HepG2 (cell line): ENCODE measurements around the gene PLEKHA6. TPM values are rescaled to one million over a fixed set of nuclear protein-coding genes. Genes with fewer than 3 reads are reported as not detected.

Experiments
- GTF2F1 ChIP-seq: fragments of 150-350 bp; IDR thresholded peaks from 2 replicates; pipeline ENCODE4 v1.6.1; 2014; ENCODE audit warnings: low read length
- LCORL ChIP-seq, 2 experiments: fragments of 450-650 bp in 1 of 2; sonication (generic) in 1 of 2; formaldehyde crosslinking in 1 of 2; IDR thresholded peaks; 2 replicates each; pipeline versions ENCODE4 v1.5.0 to v1.6.1; 2017 to 2020; ENCODE audit warnings: antibody characterized with exemption in 1 of 2, missing genetic modification reagents in 1 of 2
- MAFK ChIP-seq, 2 experiments: IDR thresholded peaks in 1 of 2; conservative IDR thresholded peaks in 1 of 2; 2 replicates each; pipeline ENCODE4 v1.6.1; 2011; ENCODE audit warnings: improper control_type of control experiment in 2 of 2, low read length in 2 of 2
- NONO ChIP-seq, 2 experiments: fragments of 450-650 bp in 1 of 2; sonication (generic) in 1 of 2; formaldehyde crosslinking in 1 of 2; IDR thresholded peaks in 1 of 2; conservative IDR thresholded peaks in 1 of 2; 2 replicates each; pipeline versions ENCODE4 v1.6.1 to v1.8.0; 2017 to 2022; ENCODE audit warnings: mild to moderate bottlenecking in 1 of 2, missing genetic modification reagents in 1 of 2, moderate library complexity in 1 of 2
- NR2F2 ChIP-seq: IDR thresholded peaks from 2 replicates; pipeline ENCODE4 v1.6.1; 2012; ENCODE audit warnings: low read depth, inconsistent platforms, borderline replicate concordance
- PAF1 ChIP-seq: IDR thresholded peaks from 2 replicates; pipeline ENCODE4 v1.6.1; 2016; ENCODE audit warnings: missing genetic modification reagents, missing compliant biosample characterization
- RFXAP ChIP-seq: sonication (generic); formaldehyde crosslinking; IDR thresholded peaks from 2 replicates; pipeline ENCODE4 v1.4.0; 2020; ENCODE audit warnings: missing genetic modification reagents, borderline replicate concordance
- THAP9 ChIP-seq: sonication (generic); formaldehyde crosslinking; IDR thresholded peaks from 2 replicates; pipeline ENCODE4; 2020; ENCODE audit warnings: missing genetic modification reagents, mild to moderate bottlenecking, borderline replicate concordance
- ZMAT3 ChIP-seq: sonication (generic); formaldehyde crosslinking; conservative IDR thresholded peaks from 2 replicates; pipeline ENCODE4 v1.7.0; 2021; ENCODE audit warnings: missing genetic modification reagents
- ZNF10 ChIP-seq: sonication (generic); formaldehyde crosslinking; IDR thresholded peaks from 2 replicates; pipeline ENCODE4 v1.4.0; 2020; ENCODE audit warnings: mild to moderate bottlenecking, low read depth, missing genetic modification reagents, borderline replicate concordance
- ZNF580 ChIP-seq: IDR thresholded peaks from 2 replicates; pipeline ENCODE4 v1.6.1; 2016; ENCODE audit warnings: low read depth, borderline replicate concordance
- ZNF670 ChIP-seq: sonication (generic); formaldehyde crosslinking; IDR thresholded peaks from 2 replicates; pipeline ENCODE4 v1.8.0; 2022; ENCODE audit warnings: mild to moderate bottlenecking, missing genetic modification reagents, borderline replicate concordance
- ZNF777 ChIP-seq: sonication (generic); formaldehyde crosslinking; IDR thresholded peaks from 2 replicates; pipeline ENCODE4 v1.4.0; 2020; ENCODE audit warnings: missing genetic modification reagents
- polyA plus RNA-seq, 8 experiments: library from polyadenylated mRNA; depleted of rRNA in 3 of 8; stranded (reverse) in 7 of 8; unstranded in 1 of 8; fragments of >200 nt; fragmentation: Illumina TruSeq in 4 of 8; extraction: Trizol in 4 of 8; gene quantifications; 2 replicates each; pipeline versions ENCODE4 v1.2.1 to v1.2.3, GENCODE V29; 2011 to 2016; ENCODE audit warnings: low read depth in 4 of 8, missing spikeins in 1 of 8, mixed read lengths in 1 of 8; ENCODE audit not compliant: insufficient read depth in 1 of 8
- total RNA-seq, 5 experiments: library from RNA; depleted of rRNA; stranded (reverse); fragments of >200 nt; fragmentation: Illumina TruSeq; extraction: Trizol; gene quantifications; 2 replicates each; pipeline ENCODE4 v1.2.3, GENCODE V29; 2016; ENCODE audit warnings: low read depth in 1 of 5
- TF ChIP-seq, protein P1 (sequence below): sonication (generic); formaldehyde crosslinking; IDR thresholded peaks from 2 replicates; pipeline ENCODE4 v1.4.0; 2020; ENCODE audit warnings: missing genetic modification reagents

PLEKHA6 gene
- total and polyA plus RNA-seq, 2 of the 13 experiments (the other 11 are each of a cell fraction or from before 2014, with no cell fraction given), result 5.3 to 11.4 TPM

DNA sequence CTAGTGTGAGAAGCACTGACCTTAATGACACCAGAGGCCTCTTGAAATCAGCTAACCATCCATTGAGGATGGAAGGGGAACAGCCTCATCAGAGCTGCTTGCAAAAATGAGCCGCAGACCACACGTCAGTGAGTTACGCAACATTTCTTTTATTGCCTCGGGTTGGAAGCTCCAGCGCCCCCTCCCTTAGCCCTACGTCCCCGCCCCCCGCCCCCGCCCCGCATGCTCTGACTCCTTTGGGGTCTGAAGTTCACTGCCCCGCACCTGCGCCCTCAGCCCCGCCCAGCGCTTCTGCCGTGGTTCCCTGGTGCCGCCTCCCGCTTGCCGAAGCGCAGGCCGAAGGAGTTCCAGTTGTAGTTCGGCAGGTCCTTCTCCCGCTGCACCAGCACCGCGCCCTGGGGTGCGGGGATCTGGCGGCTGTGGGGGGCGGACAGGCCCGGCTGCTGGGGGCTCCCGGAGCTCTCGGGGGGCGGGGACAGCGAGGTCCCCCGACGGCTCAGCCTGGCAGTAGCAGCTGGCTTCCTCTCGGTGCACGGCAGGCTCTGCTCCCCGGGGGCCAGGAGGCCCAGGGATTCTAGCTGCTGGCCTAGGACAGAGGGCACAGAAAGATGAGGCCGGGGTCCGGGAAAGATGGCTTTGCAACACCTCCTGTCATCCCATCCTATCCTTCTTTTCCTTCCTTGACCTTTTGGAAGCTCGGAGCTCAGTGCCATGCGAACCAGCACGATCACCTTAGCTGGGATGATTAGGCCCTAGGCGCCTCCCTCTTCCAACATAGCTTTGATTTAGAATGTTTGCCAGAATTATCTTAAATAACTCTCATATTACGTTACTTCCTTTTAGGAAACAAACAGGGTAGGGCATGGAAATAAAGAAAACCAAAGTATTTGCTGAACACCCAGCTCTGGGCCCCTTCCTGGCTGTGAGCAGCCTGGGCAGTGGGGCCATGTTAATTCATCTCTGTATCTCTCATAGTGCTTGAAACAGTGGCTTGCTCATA, 169.2 kb downstream of the PLEKHA6 start (continued):
- TF ChIP-seq, protein P1, sequence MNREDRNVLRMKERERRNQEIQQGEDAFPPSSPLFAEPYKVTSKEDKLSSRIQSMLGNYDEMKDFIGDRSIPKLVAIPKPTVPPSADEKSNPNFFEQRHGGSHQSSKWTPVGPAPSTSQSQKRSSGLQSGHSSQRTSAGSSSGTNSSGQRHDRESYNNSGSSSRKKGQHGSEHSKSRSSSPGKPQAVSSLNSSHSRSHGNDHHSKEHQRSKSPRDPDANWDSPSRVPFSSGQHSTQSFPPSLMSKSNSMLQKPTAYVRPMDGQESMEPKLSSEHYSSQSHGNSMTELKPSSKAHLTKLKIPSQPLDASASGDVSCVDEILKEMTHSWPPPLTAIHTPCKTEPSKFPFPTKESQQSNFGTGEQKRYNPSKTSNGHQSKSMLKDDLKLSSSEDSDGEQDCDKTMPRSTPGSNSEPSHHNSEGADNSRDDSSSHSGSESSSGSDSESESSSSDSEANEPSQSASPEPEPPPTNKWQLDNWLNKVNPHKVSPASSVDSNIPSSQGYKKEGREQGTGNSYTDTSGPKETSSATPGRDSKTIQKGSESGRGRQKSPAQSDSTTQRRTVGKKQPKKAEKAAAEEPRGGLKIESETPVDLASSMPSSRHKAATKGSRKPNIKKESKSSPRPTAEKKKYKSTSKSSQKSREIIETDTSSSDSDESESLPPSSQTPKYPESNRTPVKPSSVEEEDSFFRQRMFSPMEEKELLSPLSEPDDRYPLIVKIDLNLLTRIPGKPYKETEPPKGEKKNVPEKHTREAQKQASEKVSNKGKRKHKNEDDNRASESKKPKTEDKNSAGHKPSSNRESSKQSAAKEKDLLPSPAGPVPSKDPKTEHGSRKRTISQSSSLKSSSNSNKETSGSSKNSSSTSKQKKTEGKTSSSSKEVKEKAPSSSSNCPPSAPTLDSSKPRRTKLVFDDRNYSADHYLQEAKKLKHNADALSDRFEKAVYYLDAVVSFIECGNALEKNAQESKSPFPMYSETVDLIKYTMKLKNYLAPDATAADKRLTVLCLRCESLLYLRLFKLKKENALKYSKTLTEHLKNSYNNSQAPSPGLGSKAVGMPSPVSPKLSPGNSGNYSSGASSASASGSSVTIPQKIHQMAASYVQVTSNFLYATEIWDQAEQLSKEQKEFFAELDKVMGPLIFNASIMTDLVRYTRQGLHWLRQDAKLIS (CRISPR knock-in tag), result no peak
- TF ChIP-seq ZNF10 (CRISPR knock-in tag), result no peak
- TF ChIP-seq LCORL (IDR thresholded peaks at IDR 0.05), result no peak
- no peak for TF ChIP-seq LCORL (CRISPR knock-in tag; IDR thresholded peaks at IDR 0.05)
- no peak for TF ChIP-seq NONO (IDR thresholded peaks at IDR 0.05)
- no peak for TF ChIP-seq NONO (CRISPR knock-in tag; conservative IDR thresholded peaks at IDR 0.05)
- TF ChIP-seq NR2F2, result no peak
- TF ChIP-seq ZNF580, result no peak
- peak; percentile 96 for TF ChIP-seq ZNF777 (CRISPR knock-in tag)
- TF ChIP-seq THAP9 (CRISPR knock-in tag), result no peak
- TF ChIP-seq ZMAT3 (CRISPR knock-in tag), result no peak
- no peak for TF ChIP-seq MAFK (conservative IDR thresholded peaks at IDR 0.05 in 1 of 2, IDR thresholded peaks at IDR 0.05 in 1 of 2; ENCODE audit: low read length in 2 of 2)
- no peak for TF ChIP-seq ZNF670 (CRISPR knock-in tag)
- no peak for TF ChIP-seq GTF2F1
- no peak for TF ChIP-seq RFXAP (CRISPR knock-in tag)
- no peak for TF ChIP-seq PAF1 (CRISPR knock-in tag)
